RWPE1 (cell line): ENCODE measurements around the gene RPLP2.
A peak's percentile ranks its signal among the peaks of the same experiment; 100 is the strongest.

Experiments used
- CTCF ChIA-PET: fragments of 350-600 bp; sonication (Branson Sonifier 250); formaldehyde crosslinking; extraction: SDS; loops from one replicate; lab custom pipeline; 2021; lab: Yijun Ruan, JAX
- POLR2A ChIA-PET: fragments of 400-600 bp; formaldehyde crosslinking; extraction: SDS; loops from one replicate; lab custom pipeline; 2020; ENCODE audit warnings: antibody characterized with exemption; ENCODE audit not compliant: low non-redundant PET; lab: Yijun Ruan, JAX
- DNase-seq: peaks from one replicate; pipeline ENCODE4 v3.0.0; 2012; ENCODE audit warnings: low spot score
- H3K27ac ChIP-seq: fragments of 450-650 bp; 2 replicates; pipeline ENCODE4 v1.5.1; 2017
- CTCF ChIP-seq: fragments of 450-650 bp; conservative IDR thresholded peaks from 2 replicates; pipeline ENCODE4 v1.5.1; 2017; ENCODE audit warnings: low read depth, mild to moderate bottlenecking

RPLP2 gene

DNA sequence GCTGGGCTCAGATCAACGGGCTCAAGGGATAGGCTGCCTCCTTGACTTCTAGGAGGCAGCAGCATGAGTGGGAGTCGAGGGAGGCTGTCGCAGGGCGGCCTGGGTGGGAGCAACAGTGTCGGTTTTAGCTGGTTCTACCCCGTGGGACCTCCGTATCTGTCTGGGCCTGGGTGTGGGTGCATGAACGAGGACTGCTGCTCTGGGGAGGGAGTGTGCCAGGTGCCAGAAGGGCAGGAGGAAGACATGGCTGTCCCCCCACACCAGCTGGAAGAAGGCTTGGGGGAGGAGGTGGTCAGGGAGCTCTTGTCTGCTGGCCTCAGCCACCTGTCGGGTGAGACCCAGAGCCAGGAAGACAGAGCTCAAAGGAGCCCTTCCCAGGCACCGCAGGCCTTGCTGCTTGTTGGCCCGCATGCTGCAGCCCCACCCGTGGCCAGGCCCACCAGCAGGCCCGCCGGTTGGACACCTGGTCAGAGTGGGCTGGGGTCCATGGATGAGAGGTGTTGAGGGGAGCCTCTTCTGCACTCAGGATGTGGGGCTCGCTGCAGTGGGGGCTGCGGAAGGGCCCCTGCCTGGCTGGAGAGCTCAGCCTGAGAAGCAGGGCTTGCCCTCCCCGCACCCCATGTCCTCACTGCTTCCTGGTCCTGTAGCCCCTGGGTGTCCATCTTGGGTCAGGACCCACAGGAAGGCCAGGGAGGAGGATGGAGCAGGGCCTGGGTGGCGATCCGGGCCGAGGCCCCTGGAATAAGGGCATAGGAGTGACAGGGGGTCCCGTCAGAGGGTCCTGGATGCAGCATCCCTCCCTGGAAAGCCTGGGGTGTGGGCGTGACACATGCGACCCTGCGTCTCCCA is 23.3 kb upstream of the RPLP2 start:
- no peak for TF ChIP-seq CTCF
- DNase-seq = no peak
- ChIA-PET POLR2A (interaction anchor here (0.5 kb wide), 1 partner anchor 205 kb away, joined by 3 read pairs; no protein-coding TSS in a partner anchor), CTCF (no interaction called here)
- peak overlapping the region; percentile 15 for H3K27ac ChIP-seq

GRCh38 chr11:787084-787675 is 22.6 kb upstream of the RPLP2 start:
- H3K27ac ChIP-seq = peak overlapping the region; percentile 15; the same call in 1 of the 2 replicates
- no peak for TF ChIP-seq CTCF
- ChIA-PET POLR2A (interaction anchor here (0.5 kb wide), 1 partner anchor 205 kb away, joined by 3 read pairs; no protein-coding TSS in a partner anchor), CTCF (no interaction called here)
- DNase-seq = no peak

DNA sequence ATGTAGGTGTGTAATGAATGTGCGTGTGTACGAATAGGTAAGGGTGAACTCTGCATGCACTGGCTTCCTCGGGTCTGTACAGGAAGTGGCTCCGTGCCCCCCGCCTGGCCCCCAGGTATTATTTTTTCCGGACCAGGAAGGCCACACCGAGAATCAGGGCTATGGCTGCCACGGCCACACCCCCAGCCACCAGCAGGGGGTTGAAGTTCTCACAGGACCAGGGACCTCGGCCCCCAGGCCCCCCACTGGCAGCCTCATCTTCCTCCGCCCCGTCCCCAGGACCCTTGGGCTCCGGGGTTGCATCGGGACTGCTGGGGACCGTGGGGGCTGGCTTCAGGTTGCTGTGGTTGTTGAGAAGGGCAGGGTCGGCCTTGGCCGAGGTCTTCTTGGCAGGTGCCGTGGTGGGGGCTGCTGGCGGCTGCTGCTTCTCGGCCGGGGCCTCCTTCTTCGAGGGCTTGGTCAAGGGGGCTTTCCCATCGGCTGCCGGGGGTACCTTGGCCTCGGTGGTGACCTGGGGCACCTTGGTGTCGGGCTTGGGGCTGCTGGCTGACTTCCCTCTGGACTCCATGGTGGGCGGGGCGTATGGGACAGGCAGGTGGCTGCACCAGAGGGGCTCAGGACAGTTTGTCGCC is 21.6 kb upstream of the RPLP2 start:
- no peak for DNase-seq
- no peak overlapping the region for H3K27ac ChIP-seq
- TF ChIP-seq CTCF = no peak
- ChIA-PET POLR2A (no interaction called here), CTCF (no interaction called here)

- no peak for TF ChIP-seq CTCF
- CTCF ChIA-PET = no interaction called here
- DNase-seq = no peak
- POLR2A ChIA-PET = no interaction called here
- H3K27ac ChIP-seq = no peak overlapping the region
Observed at GRCh38 chr11:788953-789940, 20.5 kb upstream of the RPLP2 start.

DNA sequence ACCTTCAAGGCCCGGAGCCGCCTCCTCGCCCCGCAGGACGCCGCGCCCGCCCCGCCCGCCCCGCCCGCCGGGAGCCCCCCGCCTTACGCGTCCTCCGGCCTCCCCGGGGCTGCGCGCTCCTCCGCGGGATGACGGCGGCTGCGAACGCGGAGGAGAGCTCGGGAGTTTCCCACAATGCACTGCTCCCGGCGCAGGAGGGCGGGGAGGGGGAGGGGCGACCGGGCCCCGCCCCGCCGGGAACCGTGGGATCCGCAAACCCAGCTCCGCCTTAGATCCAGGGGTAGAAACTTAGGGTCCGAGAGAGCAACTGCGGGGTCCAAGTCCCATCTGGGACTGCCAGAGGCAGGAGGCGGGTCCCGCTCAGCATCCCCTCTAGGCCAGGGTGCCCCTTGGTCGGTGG is 19.8 kb upstream of the RPLP2 start, which contains the start of gene CEND1:
CEND1 (minus strand) TSS at position 148 of the 400 bp plus-strand sequence. CDS start 1,514 bp downstream, outside the sequence.
- no peak for TF ChIP-seq CTCF
- DNase-seq = no peak
- CTCF ChIA-PET = interaction anchor here (0.7 kb wide), 1 partner anchor 11 kb away, joined by 3 read pairs; no protein-coding TSS in a partner anchor
- peak within 1 kb of the TSS; percentile 52 for H3K27ac ChIP-seq
- POLR2A ChIA-PET = no interaction called here
